Activated CD8-positive, alpha-beta memory T cell treated with anti-CD3 and anti-CD28 coated beads for 24 hours (primary cell): ENCODE measurements around the gene ABCC5.

Experiments
- DNase-seq: peaks from one replicate; pipeline ENCODE4 v3.0.0-alpha.2; 2020

ABCC5 gene

DNA sequence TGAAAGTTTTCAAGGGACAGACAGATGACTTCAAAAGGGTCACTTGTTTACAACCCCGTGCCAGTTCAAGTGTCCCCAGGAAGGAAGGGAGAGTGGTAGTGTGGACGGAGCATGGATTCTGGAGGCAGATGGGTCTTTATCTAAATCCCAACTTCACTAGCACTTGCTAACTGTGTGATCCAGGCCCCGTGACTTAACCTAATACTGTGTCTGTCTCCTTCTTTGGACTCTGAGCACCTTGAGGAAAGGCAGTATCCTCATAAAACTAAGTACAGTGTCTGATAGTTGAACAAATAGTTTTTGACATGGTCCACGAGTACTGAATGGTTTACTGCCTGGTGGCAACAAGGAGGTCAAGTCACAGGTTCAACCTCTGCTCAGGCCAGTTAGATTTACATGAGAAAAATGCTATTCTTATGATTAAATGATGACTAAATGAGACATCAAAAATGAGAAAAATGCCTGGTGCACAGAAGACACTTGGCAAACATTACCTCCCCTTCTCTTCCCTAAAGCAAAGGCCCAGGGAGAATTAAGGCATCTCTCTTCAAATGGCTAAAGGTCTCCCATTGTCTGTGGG is 48.9 kb downstream of the ABCC5 start:
- DNase-seq = no peak

DNA sequence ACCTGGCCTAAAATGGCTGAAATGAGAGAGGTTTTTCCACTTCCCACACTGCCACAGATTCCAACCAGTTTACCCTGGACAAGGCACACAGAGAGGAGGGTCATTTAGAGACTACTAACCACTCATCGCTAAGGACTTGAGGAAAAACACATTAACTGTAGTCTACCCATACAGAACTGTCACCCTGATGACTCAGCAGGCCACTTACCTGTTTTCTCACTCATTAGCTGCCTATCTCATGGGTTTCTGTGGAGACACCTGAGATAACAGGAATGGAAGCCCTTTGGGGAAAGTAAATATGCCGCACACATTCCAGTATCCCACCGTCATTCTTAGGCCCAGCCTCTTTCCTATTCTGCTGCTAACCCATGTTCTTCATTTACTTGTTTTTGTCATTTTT is 50.0 kb downstream of the ABCC5 start:
- DNase-seq = no peak

DNA sequence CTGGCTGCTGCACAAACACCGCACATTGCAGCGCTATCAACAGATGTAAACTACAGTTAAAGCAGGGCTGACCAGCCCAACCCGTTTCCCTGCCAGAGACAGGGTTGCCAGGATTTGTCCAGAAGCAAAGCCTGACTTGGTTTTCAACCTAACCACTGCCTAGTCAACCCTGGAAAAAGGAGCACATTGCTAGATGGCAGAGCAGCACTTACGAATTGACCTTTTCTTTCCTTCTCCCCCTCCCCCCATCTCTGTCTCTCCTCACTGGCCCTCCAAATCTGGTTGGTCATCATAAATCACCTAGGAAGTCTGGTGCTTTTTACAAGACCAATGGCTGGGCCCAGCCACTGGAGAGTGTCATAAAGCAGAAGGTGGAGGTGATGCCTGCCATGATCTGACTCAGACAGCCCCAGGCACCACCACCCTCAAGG is 51.3 kb downstream of the ABCC5 start:
- no peak for DNase-seq

GRCh38 chr3:183962807-183963206 is 54.9 kb downstream of the ABCC5 start:
- DNase-seq = no peak

GRCh38 chr3:183959214-183959613 is 58.5 kb downstream of the ABCC5 start:
- no peak for DNase-seq

DNA sequence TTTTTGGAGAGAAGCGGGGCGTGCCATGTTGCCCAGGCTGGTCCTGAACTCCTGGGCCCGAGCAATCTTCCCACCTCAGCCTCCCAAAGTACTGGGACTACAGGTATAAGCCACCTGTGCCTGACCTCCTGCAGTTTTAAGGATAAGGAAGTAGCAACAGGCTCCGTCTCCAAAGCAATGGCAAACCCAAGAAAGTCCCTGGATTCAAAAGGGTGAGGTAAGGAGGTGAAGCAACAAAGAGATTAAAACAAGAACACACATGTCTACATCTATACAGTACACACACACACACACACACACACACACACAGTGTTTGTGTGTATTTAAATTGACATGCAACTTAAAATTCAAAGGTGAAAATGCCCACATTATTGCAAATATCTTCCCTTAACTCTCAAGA is 58.9 kb downstream of the ABCC5 start:
- DNase-seq = no peak

DNA sequence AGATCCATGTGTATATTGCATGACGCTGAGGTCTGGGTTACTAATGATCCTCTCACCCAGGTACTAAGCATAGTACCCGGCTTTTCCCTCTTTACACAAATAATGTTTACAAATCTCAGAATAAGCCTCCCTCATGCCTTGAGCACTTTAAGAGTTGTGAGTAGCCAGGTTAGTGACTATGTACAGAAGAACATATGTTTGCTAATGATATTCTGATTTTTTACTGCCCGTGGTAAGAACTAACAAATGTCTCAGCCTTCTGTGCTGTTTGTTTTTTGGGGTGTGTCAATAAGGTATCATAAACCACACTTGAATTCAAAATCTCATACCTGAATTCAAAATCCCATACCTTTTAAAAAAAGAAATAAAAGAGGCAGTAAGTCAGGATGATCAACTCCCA is 59.5 kb downstream of the ABCC5 start:
- DNase-seq = no peak

DNA sequence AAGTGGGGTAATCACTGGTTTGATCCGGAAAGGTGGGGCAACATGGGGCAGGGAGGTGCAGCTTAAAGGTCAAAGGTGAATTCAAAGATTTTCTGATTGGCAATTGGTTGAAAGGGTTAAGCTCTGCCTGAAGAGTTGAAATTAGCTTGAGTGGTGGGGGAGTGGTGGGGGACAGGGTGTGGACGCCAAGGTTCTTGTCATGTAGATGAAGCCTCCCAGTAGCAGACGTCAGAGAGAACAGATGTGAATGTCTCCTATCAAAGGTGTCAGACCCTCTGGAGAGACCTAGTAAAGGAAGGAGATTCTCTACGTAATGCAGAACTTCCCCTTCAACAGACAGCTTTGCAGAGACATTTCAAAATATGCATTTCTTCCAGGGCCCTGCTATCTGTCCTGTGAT is 62.8 kb downstream of the ABCC5 start:
- no peak for DNase-seq

GRCh38 chr3:183953471-183954070 is 64.1 kb downstream of the ABCC5 start:
- DNase-seq = no peak

GRCh38 chr3:183951459-183951858 is 66.2 kb downstream of the ABCC5 start:
- no peak for DNase-seq

GRCh38 chr3:183949690-183950089 is 68.0 kb downstream of the ABCC5 start:
- DNase-seq = no peak

DNA sequence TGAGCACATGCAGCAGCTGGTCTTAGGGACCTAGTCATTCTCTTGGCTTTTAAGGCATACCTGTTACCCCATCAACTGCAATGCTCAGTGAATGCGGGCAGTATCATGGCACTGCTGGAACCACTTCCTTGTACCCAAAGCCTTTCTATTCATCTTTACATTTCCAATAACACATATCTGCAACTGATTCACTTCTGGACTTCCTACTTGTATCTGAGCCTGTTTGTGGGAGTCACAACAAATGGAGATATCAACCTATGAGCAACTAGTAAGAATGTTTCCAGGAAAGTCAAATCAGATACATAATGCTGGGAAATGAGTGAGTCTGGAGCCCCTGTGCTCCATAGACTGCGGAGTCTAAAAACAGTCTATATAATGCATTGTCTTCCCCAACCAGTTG is 71.6 kb downstream of the ABCC5 start:
- no peak for DNase-seq

DNA sequence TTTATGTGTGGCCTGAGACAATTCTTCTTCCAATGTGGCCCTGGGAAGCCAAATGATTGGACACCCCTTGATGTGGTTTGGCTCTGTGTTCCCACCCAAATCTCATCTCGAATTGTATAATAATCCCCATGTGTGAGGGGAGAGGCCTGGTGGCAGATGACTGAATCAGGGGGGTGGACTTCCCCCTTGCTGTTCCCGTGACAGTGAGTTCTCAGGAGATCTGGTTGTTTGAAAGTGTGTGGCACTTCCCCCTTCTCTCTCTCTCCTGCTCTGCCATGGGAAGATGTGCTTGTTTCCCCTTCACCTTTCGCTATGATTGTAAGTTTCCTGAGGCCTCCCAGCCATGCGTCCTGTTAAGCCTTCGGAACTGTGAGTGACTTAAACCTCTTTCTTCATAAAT is 72.9 kb downstream of the ABCC5 start:
- DNase-seq = no peak

DNA sequence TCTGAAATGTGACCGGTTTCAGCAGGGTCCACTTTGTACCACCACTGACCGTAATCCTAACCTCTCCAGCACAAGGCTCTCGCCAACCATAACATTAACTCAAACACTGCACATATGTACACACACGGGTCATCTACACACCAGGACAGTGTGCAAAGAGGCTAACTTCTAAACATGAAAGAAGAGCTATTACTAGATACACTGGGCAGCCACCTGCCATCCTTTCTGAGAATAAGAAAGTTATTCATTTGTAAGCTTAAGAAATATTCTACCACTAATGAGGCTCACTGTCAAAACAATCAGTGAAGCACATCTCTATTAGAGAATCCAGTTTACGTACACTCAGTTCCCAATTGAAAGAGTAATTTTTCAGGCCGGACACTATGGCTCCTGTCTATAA is 73.9 kb downstream of the ABCC5 start:
- no peak for DNase-seq

GRCh38 chr3:183941216-183941615 is 76.5 kb downstream of the ABCC5 start:
- no peak for DNase-seq

GRCh38 chr3:183937601-183938286 is 79.9 kb downstream of the ABCC5 start:
- no peak for DNase-seq

DNA sequence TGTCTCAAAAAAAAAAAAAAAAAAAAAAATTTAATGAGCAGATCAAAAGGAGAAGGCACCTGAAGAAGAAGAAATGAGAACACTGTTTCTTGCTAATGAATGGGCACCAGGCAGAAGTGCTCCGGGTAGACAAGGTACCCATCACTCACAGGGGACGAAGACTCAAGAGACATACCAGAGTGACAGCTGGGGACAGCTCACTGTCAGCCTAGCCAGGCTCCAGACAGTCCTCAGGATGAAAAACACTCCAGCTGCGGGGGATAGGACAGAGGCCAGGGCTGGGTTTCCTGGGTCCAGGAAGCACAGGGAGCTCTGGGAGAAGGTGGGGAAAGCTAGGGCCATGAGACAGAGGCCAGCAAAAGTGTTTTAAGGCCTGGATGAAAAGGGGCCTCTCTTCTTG is 84.5 kb downstream of the ABCC5 start:
- no peak for DNase-seq

GRCh38 chr3:183931881-183932280 is 85.8 kb downstream of the ABCC5 start:
- no peak for DNase-seq

DNA sequence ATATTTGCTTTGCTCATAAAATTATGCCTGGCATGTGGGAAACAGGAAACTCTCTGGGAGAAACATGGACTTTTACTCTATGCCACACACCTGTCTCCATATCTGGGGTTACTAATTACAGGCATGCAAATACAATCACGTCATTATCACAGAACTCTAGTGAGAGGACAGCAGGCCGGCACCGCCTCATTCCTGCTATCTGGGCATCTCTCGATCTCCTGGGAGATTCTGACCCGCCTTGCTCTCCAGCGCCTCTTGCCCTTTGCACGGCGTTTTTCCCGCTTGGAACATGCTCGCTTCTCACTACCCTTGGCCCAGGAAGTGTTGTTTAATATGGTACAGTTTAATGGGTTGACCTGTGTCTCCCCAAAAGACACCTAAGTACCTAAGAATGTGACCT is 87.6 kb downstream of the ABCC5 start:
- no peak for DNase-seq

DNA sequence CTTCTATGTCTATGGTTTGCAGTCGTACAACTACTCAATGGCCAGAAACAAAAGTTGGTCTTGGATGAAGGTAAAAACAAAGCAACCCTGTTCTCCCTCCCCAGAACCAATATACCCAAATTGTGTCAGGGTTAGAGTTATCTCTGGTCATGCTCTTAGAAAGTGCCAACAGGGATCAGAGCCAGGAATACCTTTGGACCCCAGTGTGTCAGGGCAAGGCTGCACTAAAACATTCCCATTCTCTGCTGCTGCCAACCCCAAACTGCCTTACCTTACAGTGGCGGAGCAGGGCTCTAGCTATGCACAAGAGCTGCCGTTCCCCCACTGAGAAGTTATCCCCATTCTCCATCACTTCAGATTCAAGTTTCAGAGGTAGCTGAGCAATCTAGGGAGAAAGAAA is 90.6 kb downstream of the ABCC5 start:
- DNase-seq = no peak

- DNase-seq = no peak
Observed at GRCh38 chr3:183924956-183925355, 92.7 kb downstream of the ABCC5 start.

- no peak for DNase-seq
Observed at GRCh38 chr3:183924543-183924942, 93.1 kb downstream of the ABCC5 start.

DNA sequence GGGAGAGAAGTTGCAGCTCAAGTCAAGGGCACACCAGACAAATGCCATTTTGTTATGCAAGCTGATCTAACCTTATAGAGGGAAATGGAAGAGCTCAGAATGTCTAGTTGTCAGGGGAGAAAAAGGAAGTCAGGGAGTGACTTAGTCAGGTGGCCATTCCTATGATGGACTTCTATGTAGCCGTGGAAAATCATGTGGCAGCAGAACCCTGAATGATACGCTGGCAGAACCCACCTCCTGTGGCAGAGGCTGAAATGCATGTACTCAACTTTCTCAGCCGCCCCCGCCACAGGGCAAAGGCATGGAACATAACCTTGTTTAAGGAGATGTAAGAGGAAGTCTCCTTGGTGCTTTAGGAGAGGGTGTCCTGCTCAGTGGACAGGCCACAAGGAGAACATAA is 95.3 kb downstream of the ABCC5 start:
- no peak for DNase-seq

GRCh38 chr3:183921096-183921495 is 96.6 kb downstream of the ABCC5 start:
- no peak for DNase-seq

DNA sequence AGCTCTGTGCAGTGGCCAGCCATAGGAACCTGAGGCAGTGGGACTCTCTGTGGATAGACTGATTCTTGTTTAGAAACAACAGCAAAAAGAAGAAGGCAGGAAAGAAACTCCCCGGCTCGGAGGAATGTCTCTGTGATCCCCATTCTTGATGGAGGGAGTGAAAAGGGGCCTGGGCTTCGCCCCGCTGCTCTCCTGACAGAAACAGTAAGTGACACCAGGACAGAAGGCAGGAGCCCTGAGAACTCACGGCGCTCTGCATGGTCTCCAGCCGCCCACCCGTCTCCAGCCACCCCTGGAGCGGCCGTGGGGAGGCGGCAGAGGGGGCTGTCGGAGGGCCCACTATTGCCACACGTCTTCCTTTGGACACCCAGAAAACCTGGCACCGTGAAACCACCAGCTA is 97.3 kb downstream of the ABCC5 start:
- no peak for DNase-seq
